GM21423 (cell line): ENCODE measurements around the gene ARHGEF6.

ENCODE experiments used
- ATAC-seq: cut with Tn5 transposase; IDR thresholded peaks from one replicate; pipeline ENCODE4 v1.9.1; 2021; ENCODE audit warnings: mild to moderate bottlenecking, moderate library complexity; ENCODE audit not compliant: unreplicated experiment

Gene ARHGEF6

DNA sequence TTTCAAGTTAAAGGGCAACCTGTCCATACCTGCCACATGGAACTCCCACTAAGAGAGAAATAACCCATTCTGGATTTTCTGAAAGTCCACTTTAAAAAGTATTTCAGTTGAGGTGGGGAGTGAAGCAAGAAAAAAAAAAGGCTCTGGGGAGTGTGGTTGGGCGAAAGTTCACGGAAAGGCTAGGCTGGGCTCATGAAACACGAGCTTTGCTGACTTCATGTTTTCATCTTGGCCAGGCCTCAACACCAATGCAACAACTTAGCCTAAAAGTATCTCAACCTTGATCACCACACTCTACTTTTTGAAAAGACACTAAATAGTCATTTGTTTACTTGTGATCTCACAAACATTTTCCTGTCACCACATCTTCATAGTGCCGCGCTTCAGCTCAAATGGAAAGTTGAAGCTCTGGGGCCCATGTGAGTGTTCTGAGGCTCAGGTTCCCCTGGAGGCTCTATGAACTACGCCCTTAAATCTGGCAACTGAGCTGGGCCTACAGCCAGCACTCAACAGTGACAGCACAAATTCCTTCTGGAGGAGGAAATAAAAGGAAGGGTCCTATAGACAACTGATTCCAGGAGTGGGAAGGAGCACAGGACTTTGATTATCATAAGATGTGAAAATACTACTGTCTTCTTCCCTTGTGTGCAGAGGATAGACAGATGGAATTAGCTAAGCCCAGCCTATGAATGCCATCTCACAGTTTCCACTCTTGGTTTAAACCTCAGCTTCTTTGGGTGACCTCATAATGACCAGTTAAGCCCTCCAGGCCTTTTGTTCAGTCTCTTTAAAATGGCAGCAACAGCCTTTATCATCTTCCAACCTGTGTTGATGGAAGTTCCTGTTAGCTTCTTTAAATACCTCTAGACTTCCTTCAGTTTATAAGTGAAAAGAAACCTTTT lies 127.7 kb downstream of the ARHGEF6 start:
- no peak for ATAC-seq

DNA sequence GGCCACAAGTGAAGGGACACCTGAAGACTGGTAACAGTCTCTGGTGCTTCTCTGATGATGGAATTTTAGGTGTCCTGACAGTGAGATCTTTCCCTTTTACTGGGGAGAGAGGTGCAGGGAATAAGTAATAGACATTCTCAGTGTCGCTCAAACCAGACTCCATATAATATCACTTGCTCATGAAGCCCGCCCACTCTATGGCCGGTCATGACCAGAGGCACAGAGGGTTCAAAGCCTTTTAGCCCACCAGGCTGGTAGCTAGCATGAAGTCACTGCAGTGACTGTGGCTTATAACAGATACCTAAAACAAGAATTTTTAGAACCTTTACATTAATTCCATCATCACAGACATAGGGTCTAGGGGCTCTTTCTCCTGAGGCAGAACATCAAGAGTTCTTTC lies 129.9 kb downstream of the ARHGEF6 start:
- no peak for ATAC-seq

DNA sequence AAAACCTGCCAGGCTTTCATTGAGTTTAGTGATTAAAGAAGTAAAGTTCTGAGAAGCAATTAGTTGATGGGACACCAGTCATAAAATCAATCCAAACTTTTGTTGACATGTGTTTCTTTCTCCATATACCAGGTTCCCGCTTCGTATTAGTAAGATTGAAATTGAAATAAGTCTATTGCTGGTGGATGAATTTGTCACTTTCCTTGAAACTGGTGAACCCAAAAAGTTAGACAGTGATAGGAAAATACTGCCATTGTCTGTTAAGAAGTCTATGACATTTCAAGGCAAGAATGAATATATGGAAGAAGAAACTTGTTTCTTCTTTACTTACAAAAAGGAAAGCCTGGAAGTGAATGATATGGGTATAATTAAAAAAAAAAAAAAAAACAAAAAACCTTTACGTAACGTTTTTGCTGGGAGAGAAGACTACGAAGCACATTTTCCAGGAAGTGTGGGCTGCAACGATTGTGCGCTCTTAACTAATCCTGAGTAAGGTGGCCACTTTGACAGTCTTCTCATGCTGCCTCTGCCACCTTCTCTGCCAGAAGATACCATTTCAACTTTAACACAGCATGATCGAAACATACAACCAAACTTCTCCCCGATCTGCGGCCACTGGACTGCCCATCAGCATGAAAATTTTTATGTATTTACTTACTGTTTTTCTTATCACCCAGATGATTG lies 132.9 kb downstream of the ARHGEF6 start, which contains the start of gene CD40LG:
Gene CD40LG, plus strand, starts transcription at position 482 of the 684 bp plus-strand sequence. Its CDS starts 91 bp downstream, at position 573.
- ATAC-seq = no peak

GRCh38 chrX:136646602-136647239 lies 134.0 kb downstream of the ARHGEF6 start:
- ATAC-seq = no peak

DNA sequence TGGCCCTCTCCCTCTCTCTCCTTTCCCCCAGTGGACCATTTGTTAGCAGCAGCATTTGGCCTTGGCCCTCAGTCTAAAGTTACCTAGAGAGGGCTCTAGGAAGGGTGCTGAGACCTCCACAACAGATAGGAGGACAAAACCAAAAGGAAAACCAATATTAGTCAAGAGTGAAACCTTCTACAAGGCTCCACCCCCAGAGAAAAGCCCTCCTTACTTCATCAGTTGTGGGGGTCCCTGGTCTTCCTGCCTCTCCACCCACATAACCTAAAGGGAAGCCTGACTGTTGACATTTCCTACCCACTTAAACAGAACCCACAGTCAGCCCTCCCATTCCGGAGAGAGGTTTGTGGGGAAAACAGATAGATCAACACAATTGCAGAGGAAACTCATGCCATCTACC lies 137.5 kb downstream of the ARHGEF6 start:
- no peak for ATAC-seq

- no peak for ATAC-seq
These were observed 141.1 kb downstream of the ARHGEF6 start for GRCh38 chrX:136639506-136640176.

GRCh38 chrX:136636121-136636520 lies 144.6 kb downstream of the ARHGEF6 start:
- no peak for ATAC-seq

- ATAC-seq = peak; percentile 78
These were observed 145.5 kb downstream of the ARHGEF6 start for GRCh38 chrX:136635235-136635634.

DNA sequence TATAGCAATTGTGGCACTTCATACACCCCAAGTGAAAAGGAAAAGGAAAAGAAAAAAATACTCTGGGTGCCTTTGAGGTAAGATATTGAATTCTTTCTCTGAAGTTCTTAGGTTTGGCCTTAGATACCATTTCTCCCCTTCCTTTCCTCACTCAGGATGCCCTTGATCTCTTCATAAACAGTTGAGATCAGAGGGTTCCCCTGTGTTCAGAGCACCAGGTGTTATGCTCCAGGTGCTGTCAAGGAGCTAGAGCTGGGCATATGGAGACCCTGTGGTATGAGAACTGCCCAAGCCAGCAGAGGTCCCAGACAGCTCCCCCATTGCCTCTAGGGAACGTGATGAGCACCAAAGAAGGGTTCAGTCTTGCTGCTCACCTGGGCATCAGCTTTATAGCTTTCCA lies 149.9 kb downstream of the ARHGEF6 start:
- no peak for ATAC-seq

- ATAC-seq = no peak
These were observed 151.5 kb downstream of the ARHGEF6 start for GRCh38 chrX:136629084-136629750.

DNA sequence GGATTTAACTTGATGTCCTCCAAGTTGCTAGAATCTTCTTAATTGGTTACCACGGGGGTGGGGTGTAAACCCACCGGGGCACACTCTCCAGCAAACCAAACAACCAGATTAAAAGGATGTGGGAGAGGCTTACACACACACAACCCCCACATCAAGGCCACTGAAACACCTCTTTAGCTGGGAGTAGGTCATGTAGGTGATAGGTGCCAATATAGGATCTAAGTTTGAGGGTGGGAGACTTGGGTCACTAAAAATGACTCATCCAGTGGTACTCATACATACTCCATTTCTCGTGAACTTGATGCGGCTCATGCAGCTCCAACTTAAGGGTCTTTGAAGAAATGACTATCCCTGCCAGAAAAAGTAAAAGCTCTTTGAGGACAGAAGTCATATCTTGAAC lies 153.3 kb downstream of the ARHGEF6 start:
- ATAC-seq = no peak

GRCh38 chrX:136626891-136627290 lies 153.8 kb downstream of the ARHGEF6 start:
- ATAC-seq = no peak

DNA sequence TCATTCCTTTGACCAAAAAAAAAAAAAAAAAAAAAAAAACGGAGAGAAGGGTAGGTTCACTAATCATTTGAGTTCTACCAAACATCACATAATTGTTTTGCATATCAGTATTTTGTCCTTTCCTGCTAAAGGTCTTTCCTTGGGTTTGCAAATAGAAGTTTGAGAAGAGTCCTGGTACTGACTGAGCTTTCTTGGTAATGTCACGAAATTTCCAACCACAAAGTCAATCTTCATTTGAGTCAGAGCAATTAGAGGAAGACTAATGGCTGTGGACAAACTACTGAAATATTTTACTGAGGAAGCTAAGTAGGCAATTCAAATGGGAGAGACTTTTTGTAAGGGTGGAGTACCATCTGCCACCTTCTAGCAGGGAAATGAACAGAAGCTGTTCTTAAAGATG lies 154.5 kb downstream of the ARHGEF6 start:
- ATAC-seq = peak; percentile 64

DNA sequence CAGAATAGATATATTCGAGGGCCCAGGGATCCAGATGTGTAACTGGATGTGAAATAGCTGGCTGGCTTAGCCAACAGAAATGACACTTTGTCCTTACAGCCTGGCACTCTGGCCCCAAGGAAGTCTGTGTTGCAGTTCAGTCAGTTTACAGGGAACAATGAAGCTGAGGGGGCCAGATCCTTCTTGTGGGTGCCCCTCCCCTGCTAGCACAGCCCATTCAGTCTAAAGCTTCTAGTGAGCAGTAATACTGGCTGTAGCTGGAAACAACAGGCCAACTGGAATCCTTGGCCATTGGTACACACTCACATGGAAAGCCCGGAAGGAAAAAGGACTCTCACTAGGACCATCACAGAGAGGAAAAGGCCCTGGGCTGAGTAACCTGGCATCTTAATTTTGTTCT lies 155.5 kb downstream of the ARHGEF6 start:
- no peak for ATAC-seq

DNA sequence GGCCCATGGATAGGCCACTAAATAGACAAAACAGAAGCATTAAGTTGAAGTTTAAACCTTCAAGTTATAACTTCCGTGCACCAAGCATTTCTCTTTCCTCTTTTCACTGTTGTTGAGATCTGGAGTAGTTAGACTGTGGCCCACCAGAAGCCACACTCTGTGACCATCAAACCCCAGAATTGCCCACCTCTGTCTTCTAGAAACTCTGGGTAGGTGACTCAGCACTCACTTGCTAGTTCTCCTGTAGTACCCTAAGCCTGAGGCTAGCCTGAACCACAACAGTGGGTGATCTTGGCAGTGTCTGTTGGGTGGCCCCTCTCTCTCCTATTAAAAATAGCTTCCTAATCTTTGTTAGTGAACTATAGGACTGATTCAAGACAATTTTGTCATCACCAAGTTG lies 157.3 kb downstream of the ARHGEF6 start:
- ATAC-seq = no peak

- no peak for ATAC-seq
These were observed 158.2 kb downstream of the ARHGEF6 start for GRCh38 chrX:136622568-136622967.

- ATAC-seq = no peak
These were observed 160.0 kb downstream of the ARHGEF6 start for GRCh38 chrX:136620780-136621179.

DNA sequence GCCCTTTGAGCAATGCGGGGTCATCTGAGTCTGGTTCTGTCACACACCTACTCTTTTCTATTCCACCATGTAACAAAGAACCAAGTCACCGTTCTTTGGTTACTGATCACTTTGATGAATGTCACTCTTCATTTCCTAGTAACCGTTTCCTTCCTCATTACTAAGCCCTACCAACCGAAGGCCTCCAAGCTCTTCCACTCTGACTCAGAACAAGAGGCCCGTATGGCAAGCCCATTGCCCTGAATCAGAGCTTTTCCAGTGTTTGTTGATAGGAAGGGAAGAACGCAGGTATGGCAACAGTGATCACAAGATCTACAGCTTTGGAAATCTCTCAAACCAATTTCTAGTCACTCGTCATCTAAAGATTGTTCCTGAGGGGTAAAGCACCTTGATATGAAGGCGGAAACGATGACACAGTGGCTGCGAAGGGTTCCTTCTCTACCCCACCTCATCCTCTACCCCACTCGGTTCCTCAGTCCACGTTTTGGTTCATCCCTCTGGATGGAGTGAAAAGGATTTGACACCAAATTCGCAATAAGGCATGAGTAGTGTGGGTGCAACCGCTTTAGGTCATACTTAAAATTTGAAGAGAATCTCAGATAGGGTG lies 160.7 kb downstream of the ARHGEF6 start:
- ATAC-seq = no peak

DNA sequence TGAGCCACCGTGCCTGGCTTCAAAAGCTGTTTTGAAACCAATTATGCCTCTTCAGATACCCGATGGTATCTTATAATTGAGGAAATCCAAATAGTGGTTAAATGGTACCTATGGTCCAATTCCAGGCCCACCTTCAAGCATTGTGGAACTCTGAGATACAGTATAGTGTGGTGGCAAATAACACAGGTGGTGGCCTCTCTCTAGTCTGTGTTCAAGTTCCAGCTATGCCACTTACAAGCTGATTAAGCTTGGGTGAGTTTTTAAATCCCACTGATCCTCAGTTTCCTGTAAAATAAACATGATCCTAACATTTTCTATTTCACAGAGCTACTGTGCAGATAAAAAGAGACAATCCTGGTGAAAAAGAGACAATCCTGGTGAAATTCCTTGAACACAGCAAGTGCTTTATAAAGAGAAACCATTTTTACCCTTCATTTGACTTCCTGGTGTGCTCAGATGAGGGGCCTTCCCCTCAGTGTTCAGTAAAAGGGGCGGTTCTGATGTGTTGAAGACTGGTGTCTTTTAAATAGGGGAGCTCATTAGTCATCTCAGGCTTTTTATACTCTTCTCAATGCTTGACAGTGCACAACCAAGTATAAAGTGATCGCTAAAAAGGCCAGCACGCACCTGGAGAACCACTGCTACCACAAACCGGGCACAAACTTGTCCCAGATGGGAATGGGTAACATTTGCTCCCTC lies 163.6 kb downstream of the ARHGEF6 start:
- ATAC-seq = peak; percentile 73
